IMR-90 (cell line): Measurements from ENCODE around the gene NHSL2.

Experiments used
- CEBPB ChIP-seq: IDR thresholded peaks from 2 replicates; pipeline ENCODE4 v1.6.1; 2012; ENCODE audit warnings: low read depth, low read length, improper control_type of control experiment
- FOS ChIP-seq: fragments of 150-350 bp; IDR thresholded peaks from 2 replicates; pipeline ENCODE4 v1.6.1; 2016; ENCODE audit warnings: low read depth, low read length
- POLR2A ChIP-seq: IDR thresholded peaks from 2 replicates; pipeline ENCODE4 v1.6.1; 2012; ENCODE audit warnings: mild to moderate bottlenecking, low read depth, low read length
- SMC3 ChIP-seq: fragments of 150-350 bp; IDR thresholded peaks from 2 replicates; pipeline ENCODE4 v1.6.1; 2016; ENCODE audit warnings: low read depth, mild to moderate bottlenecking, antibody characterized with exemption, low read length, moderate library complexity
- TF ChIP-seq, protein P1 (sequence below): conservative IDR thresholded peaks from 2 replicates; pipeline ENCODE4 v1.5.1; 2012; ENCODE audit warnings: mild to moderate bottlenecking, low read depth, low read length, improper control_type of control experiment
- TF ChIP-seq, protein P2 (sequence below): fragments of 150-350 bp; IDR thresholded peaks from 2 replicates; pipeline ENCODE4 v1.6.1; 2017; ENCODE audit warnings: mild to moderate bottlenecking, antibody characterized with exemption, low read length, low read depth
- TF ChIP-seq, protein P3 (sequence below): fragments of 150-350 bp; IDR thresholded peaks from 2 replicates; pipeline ENCODE4 v1.6.1; 2016; ENCODE audit warnings: low read depth, mild to moderate bottlenecking, low read length, moderate library complexity, borderline replicate concordance

DNA sequence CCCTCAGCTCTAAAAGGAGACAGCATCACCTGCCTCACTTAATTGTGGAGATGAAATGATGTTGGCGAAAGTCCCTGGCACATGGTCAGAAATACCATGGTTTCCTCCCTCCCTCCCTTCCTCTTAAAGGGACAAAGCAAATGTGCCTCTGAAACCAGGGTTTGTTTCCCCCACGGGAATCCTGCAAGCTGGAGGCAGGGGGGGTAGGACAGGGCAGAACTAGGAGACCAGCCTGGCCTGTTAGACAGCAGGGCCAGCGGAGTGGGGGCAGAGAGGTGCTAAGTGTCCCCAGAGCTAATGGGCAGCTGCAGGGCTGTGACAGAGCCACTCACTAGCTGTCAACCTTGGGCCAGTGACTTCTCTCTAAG is 215.4 kb downstream of the NHSL2 start:
- TF ChIP-seq, protein P1, sequence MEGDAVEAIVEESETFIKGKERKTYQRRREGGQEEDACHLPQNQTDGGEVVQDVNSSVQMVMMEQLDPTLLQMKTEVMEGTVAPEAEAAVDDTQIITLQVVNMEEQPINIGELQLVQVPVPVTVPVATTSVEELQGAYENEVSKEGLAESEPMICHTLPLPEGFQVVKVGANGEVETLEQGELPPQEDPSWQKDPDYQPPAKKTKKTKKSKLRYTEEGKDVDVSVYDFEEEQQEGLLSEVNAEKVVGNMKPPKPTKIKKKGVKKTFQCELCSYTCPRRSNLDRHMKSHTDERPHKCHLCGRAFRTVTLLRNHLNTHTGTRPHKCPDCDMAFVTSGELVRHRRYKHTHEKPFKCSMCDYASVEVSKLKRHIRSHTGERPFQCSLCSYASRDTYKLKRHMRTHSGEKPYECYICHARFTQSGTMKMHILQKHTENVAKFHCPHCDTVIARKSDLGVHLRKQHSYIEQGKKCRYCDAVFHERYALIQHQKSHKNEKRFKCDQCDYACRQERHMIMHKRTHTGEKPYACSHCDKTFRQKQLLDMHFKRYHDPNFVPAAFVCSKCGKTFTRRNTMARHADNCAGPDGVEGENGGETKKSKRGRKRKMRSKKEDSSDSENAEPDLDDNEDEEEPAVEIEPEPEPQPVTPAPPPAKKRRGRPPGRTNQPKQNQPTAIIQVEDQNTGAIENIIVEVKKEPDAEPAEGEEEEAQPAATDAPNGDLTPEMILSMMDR = no peak
- TF ChIP-seq POLR2A = no peak
- TF ChIP-seq, protein P2, sequence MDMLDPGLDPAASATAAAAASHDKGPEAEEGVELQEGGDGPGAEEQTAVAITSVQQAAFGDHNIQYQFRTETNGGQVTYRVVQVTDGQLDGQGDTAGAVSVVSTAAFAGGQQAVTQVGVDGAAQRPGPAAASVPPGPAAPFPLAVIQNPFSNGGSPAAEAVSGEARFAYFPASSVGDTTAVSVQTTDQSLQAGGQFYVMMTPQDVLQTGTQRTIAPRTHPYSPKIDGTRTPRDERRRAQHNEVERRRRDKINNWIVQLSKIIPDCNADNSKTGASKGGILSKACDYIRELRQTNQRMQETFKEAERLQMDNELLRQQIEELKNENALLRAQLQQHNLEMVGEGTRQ = no peak
- TF ChIP-seq SMC3 = no peak
- TF ChIP-seq FOS = no peak
- TF ChIP-seq, protein P3, sequence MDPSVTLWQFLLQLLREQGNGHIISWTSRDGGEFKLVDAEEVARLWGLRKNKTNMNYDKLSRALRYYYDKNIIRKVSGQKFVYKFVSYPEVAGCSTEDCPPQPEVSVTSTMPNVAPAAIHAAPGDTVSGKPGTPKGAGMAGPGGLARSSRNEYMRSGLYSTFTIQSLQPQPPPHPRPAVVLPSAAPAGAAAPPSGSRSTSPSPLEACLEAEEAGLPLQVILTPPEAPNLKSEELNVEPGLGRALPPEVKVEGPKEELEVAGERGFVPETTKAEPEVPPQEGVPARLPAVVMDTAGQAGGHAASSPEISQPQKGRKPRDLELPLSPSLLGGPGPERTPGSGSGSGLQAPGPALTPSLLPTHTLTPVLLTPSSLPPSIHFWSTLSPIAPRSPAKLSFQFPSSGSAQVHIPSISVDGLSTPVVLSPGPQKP = no peak
- TF ChIP-seq CEBPB = no peak
